ENCODE results near the gene DGUOK. TPM values are rescaled to one million over a fixed set of nuclear protein-coding genes. Genes with fewer than 3 reads are reported as not detected.

Gene DGUOK
- total and polyA plus RNA-seq, 2 experiments from 2014 or later: 68.4 to 287 TPM

- TF ChIP-seq STAT1 (IDR thresholded peaks at IDR 0.05; ENCODE audit: unreplicated experiment) (no peak), ZNF462 (CRISPR knock-in tag; IDR thresholded peaks at IDR 0.05) (no peak), EZH2phosphoT487 (IDR thresholded peaks at IDR 0.05; ENCODE audit: unreplicated experiment) (no peak)
- Histone ChIP-seq H2AFZ (no peak overlapping the region), H3F3A (replicated peaks; ENCODE audit: low read depth) (no peaks in the 10 kb centered on the region), H3K9me2 (ENCODE audit: insufficient read depth) (no peaks in the 10 kb centered on the region), H3K4me3 (no peak overlapping the region), H3K36me3 (ENCODE audit: insufficient read depth) (no peaks in the 10 kb centered on the region), H3K27ac (ENCODE audit: low read depth) (no peak overlapping the region), H3K4me1 (ENCODE audit: insufficient read depth) (no peaks in the 10 kb centered on the region), H4K20me1 (replicated peaks; ENCODE audit: insufficient read depth) (no peaks in the 10 kb centered on the region), H3K79me2 (replicated peaks; ENCODE audit: insufficient read depth) (no peaks in the 10 kb centered on the region), H3K4me2 (no peak overlapping the region), H3K27me3 (ENCODE audit: insufficient read depth) (no peaks in the 10 kb centered on the region)
- H3K36me3 Mint-ChIP-seq (ENCODE audit: low read depth): no peaks in the 10 kb centered on the region
- no peak overlapping the region for H3K27ac Mint-ChIP-seq
- peaks cover 5% of the 10 kb centered on the region; the same call in 2 of the 3 replicates for H3K4me1 Mint-ChIP-seq
- ATAC-seq: no peak
- H3K4me3 Mint-ChIP-seq: no peak overlapping the region
- no peak for DNase-seq (ENCODE audit: low spot score)
- H3K27me3 Mint-ChIP-seq (ENCODE audit: insufficient read depth, low read depth, poor library complexity): no peaks in the 10 kb centered on the region
- H3K9me3 Mint-ChIP-seq: no peaks in the 10 kb centered on the region
These were observed 24.4 kb upstream of the DGUOK start for GRCh38 chr2:73902284-73902683.

GRCh38 chr2:73903313-73903712 is 23.4 kb upstream of the DGUOK start:
- Histone ChIP-seq H3K4me2 (no peak overlapping the region), H3F3A (replicated peaks; ENCODE audit: low read depth) (no peaks in the 10 kb centered on the region), H3K4me1 (ENCODE audit: insufficient read depth) (0 out of 2 replicates have a peak, but pooled peaks cover 3% of the 10 kb centered on the region), H3K27me3 (ENCODE audit: insufficient read depth) (no peaks in the 10 kb centered on the region), H2AFZ (no peak overlapping the region), H3K4me3 (no peak overlapping the region), H4K20me1 (replicated peaks; ENCODE audit: insufficient read depth) (no peaks in the 10 kb centered on the region), H3K36me3 (ENCODE audit: insufficient read depth) (no peaks in the 10 kb centered on the region), H3K27ac (ENCODE audit: low read depth) (no peak overlapping the region), H3K79me2 (replicated peaks; ENCODE audit: insufficient read depth) (no peaks in the 10 kb centered on the region), H3K9me2 (ENCODE audit: insufficient read depth) (no peaks in the 10 kb centered on the region)
- H3K27me3 Mint-ChIP-seq (ENCODE audit: insufficient read depth, low read depth, poor library complexity): no peaks in the 10 kb centered on the region
- no peaks in the 10 kb centered on the region for H3K9me3 Mint-ChIP-seq
- no peak overlapping the region for H3K27ac Mint-ChIP-seq
- H3K4me1 Mint-ChIP-seq: peaks cover 11% of the 10 kb centered on the region
- no peaks in the 10 kb centered on the region for H3K36me3 Mint-ChIP-seq (ENCODE audit: low read depth)
- DNase-seq (ENCODE audit: low spot score): no peak
- ATAC-seq: no peak
- H3K4me3 Mint-ChIP-seq: no peak overlapping the region
- TF ChIP-seq ZNF462 (CRISPR knock-in tag; IDR thresholded peaks at IDR 0.05): no peak
- TF ChIP-seq CREB1 (CRISPR knock-in tag; IDR thresholded peaks at IDR 0.05; ENCODE audit: low read depth): no peak
- TF ChIP-seq JUNB (IDR thresholded peaks at IDR 0.05; ENCODE audit: unreplicated experiment): no peak
- no peak for TF ChIP-seq EZH2phosphoT487 (IDR thresholded peaks at IDR 0.05; ENCODE audit: unreplicated experiment)
- no peak for TF ChIP-seq NANOG (IDR thresholded peaks at IDR 0.05; ENCODE audit: borderline replicate concordance)

Data from GM23338 (cell line).